A673 (cell line): ENCODE results near the gene SIN3B. TPM values are rescaled to one million over a fixed set of nuclear protein-coding genes. Genes with fewer than 3 reads are reported as not detected.

Experiments used
- BruUV-seq: library from RNA; stranded (reverse); fragments of 400-500 nt; replicated peaks from 2 replicates; lab custom pipeline; 2021; lab: Mats Ljungman, UMichigan
- CTCF ChIA-PET: fragments of 300-600 bp; sonication (Branson Sonifier 250); formaldehyde crosslinking; loops from one replicate; lab custom pipeline; 2022; ENCODE audit warnings: antibody characterized with exemption; lab: Charles Lee
- POLR2A ChIA-PET: fragments of 300-600 bp; sonication (Branson Sonifier 250); formaldehyde crosslinking; loops from one replicate; lab custom pipeline; 2022; ENCODE audit warnings: antibody characterized with exemption; ENCODE audit not compliant: low non-redundant PET; lab: Charles Lee
- DNase-seq: peaks from one replicate; pipeline ENCODE4 v3.0.0-alpha.2; 2015; ENCODE audit warnings: low spot score
- H3K27ac ChIP-seq: fragments of 200-600 bp; sonication (generic); 2 replicates; pipeline ENCODE4 v1.5.1; 2016; ENCODE audit warnings: mixed run types, low read depth, mild to moderate bottlenecking, mixed read lengths, antibody characterized with exemption, low read length; ENCODE audit not compliant: poor library complexity, severe bottlenecking
- H3K27me3 ChIP-seq: fragments of 200-600 bp; sonication (generic); replicated peaks from 2 replicates; pipeline ENCODE4 v1.6.1; 2017; ENCODE audit warnings: mixed run types, low read depth, mild to moderate bottlenecking, mixed read lengths, antibody characterized with exemption, low read length; ENCODE audit not compliant: insufficient read depth, poor library complexity
- H3K36me3 ChIP-seq: fragments of 200-600 bp; sonication (generic); 2 replicates; pipeline ENCODE4 v1.6.1; 2016; ENCODE audit warnings: mixed run types, mild to moderate bottlenecking, mixed read lengths, antibody characterized with exemption, low read length; ENCODE audit not compliant: insufficient read depth, poor library complexity, severe bottlenecking
- H3K4me1 ChIP-seq: fragments of 200-600 bp; sonication (generic); 2 replicates; pipeline ENCODE4 v1.6.1; 2017; ENCODE audit warnings: mixed run types, mild to moderate bottlenecking, mixed read lengths, antibody characterized with exemption, low read length; ENCODE audit not compliant: insufficient read depth, poor library complexity, severe bottlenecking
- H3K4me3 ChIP-seq: fragments of 200-600 bp; sonication (generic); 2 replicates; pipeline ENCODE4 v1.5.1; 2016; ENCODE audit warnings: low read depth, mixed run types, mild to moderate bottlenecking, mixed read lengths, low read length; ENCODE audit not compliant: poor library complexity, severe bottlenecking
- H3K9me3 ChIP-seq: fragments of 200-600 bp; sonication (generic); 2 replicates; pipeline ENCODE4 v1.6.1; 2016; ENCODE audit warnings: mixed run types, low read depth, mild to moderate bottlenecking, mixed read lengths, antibody characterized with exemption, low read length; ENCODE audit not compliant: poor library complexity, severe bottlenecking
- EZH2 ChIP-seq: fragments of 200-600 bp; sonication (generic); IDR thresholded peaks from 2 replicates; pipeline ENCODE4 v1.6.1; 2017; ENCODE audit warnings: borderline replicate concordance, low read depth, mild to moderate bottlenecking, mixed read lengths, antibody characterized with exemption, low read length; ENCODE audit not compliant: poor library complexity, severe bottlenecking
- intact Hi-C: fragments of 100-400 bp; cut with micrococcal nuclease; formaldehyde crosslinking; loops from one replicate; pipeline ENCODE4 v1.10.0; 2022; ENCODE audit not compliant: unreplicated experiment
- total RNA-seq: library from RNA; stranded (reverse); gene quantifications from 2 replicates; pipeline ENCODE4 v1.2.3, GENCODE V29; 2021
- TF ChIP-seq, protein P1 (sequence below): fragments of 300-800, 200-600 bp; sonication (generic); conservative IDR thresholded peaks from 2 replicates; pipeline ENCODE4 v1.5.1; 2017; ENCODE audit warnings: low read depth, mild to moderate bottlenecking, antibody characterized with exemption, low read length, moderate library complexity, mixed read lengths

Gene SIN3B
- total RNA-seq, 1 experiment from 2014 or later, result 76.7 TPM

DNA sequence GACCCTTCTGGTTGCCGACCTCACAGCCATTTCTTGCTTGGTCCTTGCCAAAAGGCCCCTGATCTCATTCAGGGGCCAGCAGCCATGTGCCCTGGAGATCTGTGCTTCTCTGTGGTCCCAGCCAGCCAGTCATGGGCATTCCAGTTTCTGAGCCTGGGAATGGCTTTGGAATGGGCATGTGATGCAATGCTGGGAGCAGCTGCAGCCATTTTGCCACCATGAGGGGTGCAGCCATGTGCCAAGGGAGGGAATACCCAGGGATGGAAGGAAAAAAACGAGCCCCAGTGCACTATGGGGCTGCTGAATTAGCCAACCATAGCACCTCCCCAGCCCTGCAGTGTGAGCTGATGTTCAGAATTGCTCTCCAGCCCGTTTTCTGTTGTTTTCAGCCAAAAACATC, 85.9 kb downstream of the SIN3B start:
- Histone ChIP-seq H3K36me3 (no peaks in the 10 kb centered on the region), H3K9me3 (peaks cover 15% of the 10 kb centered on the region), H3K4me3 (no peak overlapping the region), H3K27me3 (no peaks in the 10 kb centered on the region), H3K27ac (no peak overlapping the region), H3K4me1 (no peaks in the 10 kb centered on the region)
- ChIA-PET CTCF (no interaction called here), POLR2A (no interaction called here)
- TF ChIP-seq, protein P1, sequence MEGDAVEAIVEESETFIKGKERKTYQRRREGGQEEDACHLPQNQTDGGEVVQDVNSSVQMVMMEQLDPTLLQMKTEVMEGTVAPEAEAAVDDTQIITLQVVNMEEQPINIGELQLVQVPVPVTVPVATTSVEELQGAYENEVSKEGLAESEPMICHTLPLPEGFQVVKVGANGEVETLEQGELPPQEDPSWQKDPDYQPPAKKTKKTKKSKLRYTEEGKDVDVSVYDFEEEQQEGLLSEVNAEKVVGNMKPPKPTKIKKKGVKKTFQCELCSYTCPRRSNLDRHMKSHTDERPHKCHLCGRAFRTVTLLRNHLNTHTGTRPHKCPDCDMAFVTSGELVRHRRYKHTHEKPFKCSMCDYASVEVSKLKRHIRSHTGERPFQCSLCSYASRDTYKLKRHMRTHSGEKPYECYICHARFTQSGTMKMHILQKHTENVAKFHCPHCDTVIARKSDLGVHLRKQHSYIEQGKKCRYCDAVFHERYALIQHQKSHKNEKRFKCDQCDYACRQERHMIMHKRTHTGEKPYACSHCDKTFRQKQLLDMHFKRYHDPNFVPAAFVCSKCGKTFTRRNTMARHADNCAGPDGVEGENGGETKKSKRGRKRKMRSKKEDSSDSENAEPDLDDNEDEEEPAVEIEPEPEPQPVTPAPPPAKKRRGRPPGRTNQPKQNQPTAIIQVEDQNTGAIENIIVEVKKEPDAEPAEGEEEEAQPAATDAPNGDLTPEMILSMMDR, result no peak
- intact Hi-C loops, result no loop called here
- BruUV-seq, result no TSS peak
- DNase-seq, result no peak

DNA sequence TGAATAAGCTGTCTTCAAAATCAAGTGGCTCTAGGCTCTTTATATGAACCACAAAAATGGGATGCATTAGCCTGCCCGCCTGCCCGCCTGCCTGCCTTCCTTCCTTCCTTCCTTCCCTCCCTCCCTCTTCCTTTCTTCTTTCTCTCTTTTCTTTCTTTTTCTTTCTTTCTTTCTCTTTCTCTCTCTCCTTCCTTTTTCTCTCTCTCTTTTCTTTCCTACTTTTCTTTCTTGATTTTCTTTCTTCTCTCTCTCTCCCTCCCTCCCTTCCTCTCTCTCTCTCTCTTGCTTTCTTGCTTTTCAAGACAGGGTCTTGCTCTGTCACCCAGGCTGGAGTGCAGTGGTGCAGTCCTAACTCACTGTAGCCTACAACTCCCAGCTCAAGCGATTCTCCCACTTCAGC, 86.5 kb downstream of the SIN3B start:
- ChIA-PET POLR2A (no interaction called here), CTCF (no interaction called here)
- H3K4me1 ChIP-seq, result peaks cover 2% of the 10 kb centered on the region
- no peak for DNase-seq
- H3K27me3 ChIP-seq, result no peaks in the 10 kb centered on the region
- intact Hi-C loops, result no loop called here
- no TSS peak for BruUV-seq
- H3K36me3 ChIP-seq, result no peaks in the 10 kb centered on the region
- TF ChIP-seq, protein P1, result no peak
- TF ChIP-seq EZH2, result no peak
- H3K9me3 ChIP-seq, result peaks cover 15% of the 10 kb centered on the region
- H3K4me3 ChIP-seq, result no peak overlapping the region
- H3K27ac ChIP-seq, result no peak overlapping the region

DNA sequence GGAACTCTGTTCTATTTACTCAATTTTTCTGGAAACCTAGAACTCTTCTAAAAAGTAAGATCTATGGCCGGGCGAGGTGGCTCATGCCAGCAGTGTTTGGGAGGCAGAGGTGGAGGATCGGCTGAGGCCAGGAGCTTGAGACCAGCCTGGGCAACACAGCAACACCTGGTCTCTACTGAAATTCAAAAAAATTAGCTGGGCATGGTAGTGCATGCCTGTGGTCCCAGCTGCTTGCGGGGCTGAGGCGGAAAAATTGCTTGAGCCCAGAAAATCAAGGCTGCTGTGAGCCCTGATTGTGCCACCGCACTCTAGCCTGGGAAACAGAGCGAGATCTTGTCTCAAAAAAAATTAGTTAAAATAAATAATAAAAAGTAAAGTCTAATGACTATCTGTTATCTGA, 88.2 kb downstream of the SIN3B start:
- Histone ChIP-seq H3K4me1 (peaks cover 6% of the 10 kb centered on the region), H3K27ac (no peak overlapping the region), H3K4me3 (no peak overlapping the region), H3K27me3 (no peaks in the 10 kb centered on the region), H3K36me3 (no peaks in the 10 kb centered on the region), H3K9me3 (peaks cover 11% of the 10 kb centered on the region)
- ChIA-PET POLR2A (no interaction called here), CTCF (no interaction called here)
- intact Hi-C loops, result no loop called here
- DNase-seq, result no peak
- no TSS peak for BruUV-seq
- TF ChIP-seq EZH2, result no peak
- TF ChIP-seq, protein P1, result no peak
